Large intestine (tissue), 3 donors: ENCODE measurements around the gene PGAM5. TPM values are rescaled to one million over a fixed set of nuclear protein-coding genes. Genes with fewer than 3 reads are reported as not detected.
"Not testable (repeated sequence)": the region's sequence is repeated elsewhere in the genome, so short reads cannot be mapped to it uniquely, and the experiment has no call there.

Source experiments
- DNase-seq, 2 donors: peaks; one replicate each; pipeline versions ENCODE4 v3.0.0 to v3.0.0-alpha.2; 2013
- H3K27ac ChIP-seq: one replicate; pipeline ENCODE4 v1.5.1; 2013; ENCODE audit warnings: low read length
- H3K27me3 ChIP-seq: 2 replicates; pipeline ENCODE4 v1.6.1; 2013; ENCODE audit warnings: low read length; ENCODE audit not compliant: control insufficient read depth, insufficient read depth
- H3K36me3 ChIP-seq: 2 replicates; pipeline ENCODE4 v1.6.1; 2013; ENCODE audit warnings: low read length; ENCODE audit not compliant: control insufficient read depth, insufficient read depth
- H3K4me1 ChIP-seq: one replicate; pipeline ENCODE4 v1.6.1; 2013; ENCODE audit warnings: low read length; ENCODE audit not compliant: control insufficient read depth, insufficient read depth
- H3K4me3 ChIP-seq: one replicate; pipeline ENCODE4 v1.5.1; 2013; ENCODE audit warnings: low read length
- H3K9me3 ChIP-seq: one replicate; pipeline ENCODE4 v1.6.1; 2013; ENCODE audit warnings: mild to moderate bottlenecking, low read depth, low read length, moderate library complexity; ENCODE audit not compliant: control insufficient read depth
- WGBS: methylation state at CpG from one replicate; pipeline ENCODE4 v1.1.5; 2013; ENCODE audit warnings: low lambda C conversion rate; ENCODE audit not compliant: insufficient coverage; 5-methylcytosine and 5-hydroxymethylcytosine counted together
- polyA plus RNA-seq: library from polyadenylated mRNA; unstranded; fragments of 120-200 nt; gene quantifications from one replicate; pipeline ENCODE4 v1.2.1, GENCODE V29; 2013

PGAM5 gene
- polyA plus RNA-seq, 1 donor, result 23.3 TPM

DNA sequence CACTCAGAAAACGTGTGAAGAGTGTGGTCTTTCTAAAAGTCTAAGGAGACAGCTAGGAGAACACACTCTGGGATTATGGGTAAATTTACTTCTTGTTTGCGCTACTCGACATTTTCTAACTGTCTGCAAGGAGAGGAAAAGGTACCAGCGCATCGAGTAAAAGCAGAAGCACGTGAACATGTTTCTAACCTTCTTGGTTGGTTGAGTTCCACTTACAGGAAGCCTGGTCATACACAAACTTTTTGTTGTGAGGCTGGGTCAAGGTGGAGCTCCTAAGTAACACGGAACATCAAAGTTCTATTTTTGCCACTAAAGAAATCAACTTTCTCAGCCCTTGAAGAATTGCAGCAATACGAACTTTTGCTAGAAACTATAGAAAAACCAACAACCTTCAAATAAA, 31.0 kb downstream of the PGAM5 start:
- DNase-seq, result no peak
- WGBS, result 88% methylated on average over 3 of the region's 8 CpGs
- Histone ChIP-seq H3K4me1 (no peaks in the 10 kb centered on the region), H3K27ac (no peak overlapping the region), H3K4me3 (no peak overlapping the region), H3K36me3 (peaks cover 83% of the 10 kb centered on the region), H3K27me3 (no peaks in the 10 kb centered on the region), H3K9me3 (no peaks in the 10 kb centered on the region)

DNA sequence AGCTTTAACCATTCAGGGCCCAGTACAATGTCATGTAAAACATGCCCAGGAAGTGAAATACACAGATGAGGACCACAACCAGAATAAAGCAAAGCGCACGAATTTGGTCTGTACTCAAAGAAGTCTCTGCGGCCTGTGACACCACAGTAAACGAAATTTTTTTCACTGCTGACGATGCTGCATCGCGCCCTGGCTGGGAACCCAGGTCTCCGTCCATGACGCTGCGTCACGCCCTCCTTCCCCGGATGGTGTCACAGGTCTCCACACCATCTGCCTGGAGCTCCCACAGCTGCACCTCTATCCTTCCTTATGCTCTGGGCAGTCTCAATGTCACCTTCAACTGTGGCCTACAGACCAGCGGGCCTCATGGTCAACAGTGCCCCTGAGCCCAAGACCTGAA, 33.2 kb downstream of the PGAM5 start:
- no CpG with 5 or more reads among the region's 13 CpGs for WGBS
- Histone ChIP-seq H3K27me3 (no peaks in the 10 kb centered on the region), H3K9me3 (no peaks in the 10 kb centered on the region), H3K4me1 (no peaks in the 10 kb centered on the region), H3K4me3 (no peak overlapping the region), H3K27ac (no peak overlapping the region), H3K36me3 (peaks cover 86% of the 10 kb centered on the region)
- DNase-seq, result no peak

DNA sequence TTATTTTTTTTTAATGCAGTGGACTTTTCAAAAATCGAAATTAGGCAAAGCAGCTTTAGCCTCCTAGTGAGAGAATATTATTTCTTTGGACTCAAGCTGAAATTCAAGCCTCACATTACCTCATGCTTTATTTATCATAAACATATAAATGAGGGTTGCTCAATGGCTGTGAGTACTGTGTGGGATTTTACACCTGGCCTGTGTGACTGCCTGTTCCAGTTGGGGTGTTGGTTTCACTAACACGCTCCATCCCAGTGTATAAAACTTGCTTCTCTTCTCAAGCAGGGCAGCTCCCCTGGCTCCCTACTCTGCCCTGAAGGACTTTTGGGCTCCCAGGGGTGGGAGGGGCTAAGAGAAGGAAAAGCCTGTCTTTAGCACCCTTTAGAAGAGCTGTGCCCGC, 36.0 kb downstream of the PGAM5 start:
- Histone ChIP-seq H3K9me3 (no peaks in the 10 kb centered on the region), H3K36me3 (peaks cover 87% of the 10 kb centered on the region), H3K4me1 (no peaks in the 10 kb centered on the region), H3K27me3 (no peaks in the 10 kb centered on the region), H3K4me3 (no peak overlapping the region), H3K27ac (no peak overlapping the region)
- DNase-seq, result no peak
- WGBS, result 100% methylated on average over 1 of the region's 3 CpGs

DNA sequence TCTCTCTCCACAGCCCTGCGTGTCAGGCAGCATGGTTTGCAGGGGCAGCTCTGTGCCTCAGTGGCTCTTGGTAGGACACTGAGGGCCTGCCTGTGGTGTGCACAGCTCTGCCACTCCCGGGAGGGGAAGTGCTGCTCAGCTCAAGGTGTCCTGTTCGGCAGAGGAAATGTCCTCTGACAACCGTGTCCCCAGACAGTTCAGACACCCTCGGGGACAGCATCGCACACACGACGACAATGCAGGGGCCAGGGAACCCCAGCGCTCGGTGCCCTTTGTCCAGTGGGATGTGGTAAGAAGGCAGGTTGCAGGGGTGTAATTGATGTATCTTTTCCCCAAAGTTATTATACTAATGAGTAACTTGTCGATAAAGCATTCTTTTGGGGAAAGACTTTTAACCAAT, 36.8 kb downstream of the PGAM5 start:
- Histone ChIP-seq H3K4me3 (no peak overlapping the region), H3K9me3 (no peaks in the 10 kb centered on the region), H3K27me3 (no peaks in the 10 kb centered on the region), H3K27ac (no peak overlapping the region), H3K4me1 (no peaks in the 10 kb centered on the region), H3K36me3 (peaks cover 88% of the 10 kb centered on the region)
- WGBS, result 100% methylated on average over 1 of the region's 11 CpGs
- no peak for DNase-seq

DNA sequence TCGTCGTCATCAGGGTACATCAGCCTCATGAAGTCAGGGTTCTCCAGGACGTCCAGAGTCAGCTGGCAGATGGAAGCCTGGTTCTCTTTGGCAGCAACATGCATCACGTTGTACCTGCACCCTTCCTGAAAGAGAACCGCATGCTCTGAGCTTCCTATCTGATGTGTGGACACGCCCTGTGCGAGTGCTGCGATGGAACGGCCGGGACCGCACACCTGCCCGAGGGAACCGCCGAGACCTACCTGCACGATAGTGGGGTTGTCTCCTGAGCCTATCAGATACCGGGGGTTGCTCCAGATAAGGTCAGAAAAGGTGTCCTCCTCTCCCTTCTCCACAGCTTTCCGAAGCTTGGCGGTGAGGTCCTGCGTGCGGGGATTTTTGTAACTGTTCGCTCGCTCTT, 37.3 kb downstream of the PGAM5 start:
- WGBS, result no CpG with 5 or more reads among the region's 22 CpGs

DNA sequence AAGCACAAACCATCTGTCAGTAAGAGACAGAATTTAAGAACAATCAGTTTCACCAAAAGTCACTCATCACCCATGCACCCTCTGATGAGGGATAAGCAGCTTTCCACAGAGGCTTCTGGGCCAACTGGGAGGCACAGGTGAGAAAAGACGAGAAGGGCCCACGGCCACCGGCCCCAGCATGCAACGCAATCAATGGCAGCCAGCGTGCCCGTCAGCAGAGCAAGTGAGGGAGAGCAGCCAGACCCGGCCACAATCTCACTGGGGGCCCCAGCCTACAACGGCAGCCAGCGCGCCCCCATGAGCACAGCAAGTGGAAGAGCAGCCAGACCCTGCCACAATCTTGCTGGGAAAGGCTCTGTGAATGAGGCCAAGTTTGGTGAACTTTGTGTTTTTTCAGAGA, 37.7 kb downstream of the PGAM5 start:
- Histone ChIP-seq H3K9me3 (no peaks in the 10 kb centered on the region), H3K4me3 (no peak overlapping the region), H3K27me3 (no peaks in the 10 kb centered on the region), H3K27ac (no peak overlapping the region), H3K36me3 (peaks cover 88% of the 10 kb centered on the region), H3K4me1 (no peaks in the 10 kb centered on the region)
- DNase-seq, result no peak
- WGBS, result no CpG with 5 or more reads among the region's 10 CpGs

More for the DNA sequence above, 37.3 kb downstream of the PGAM5 start:
- Histone ChIP-seq H3K27ac (no peak overlapping the region), H3K4me1 (no peaks in the 10 kb centered on the region), H3K36me3 (peaks cover 88% of the 10 kb centered on the region), H3K4me3 (no peak overlapping the region), H3K9me3 (no peaks in the 10 kb centered on the region), H3K27me3 (no peaks in the 10 kb centered on the region)
- no peak for DNase-seq

DNA sequence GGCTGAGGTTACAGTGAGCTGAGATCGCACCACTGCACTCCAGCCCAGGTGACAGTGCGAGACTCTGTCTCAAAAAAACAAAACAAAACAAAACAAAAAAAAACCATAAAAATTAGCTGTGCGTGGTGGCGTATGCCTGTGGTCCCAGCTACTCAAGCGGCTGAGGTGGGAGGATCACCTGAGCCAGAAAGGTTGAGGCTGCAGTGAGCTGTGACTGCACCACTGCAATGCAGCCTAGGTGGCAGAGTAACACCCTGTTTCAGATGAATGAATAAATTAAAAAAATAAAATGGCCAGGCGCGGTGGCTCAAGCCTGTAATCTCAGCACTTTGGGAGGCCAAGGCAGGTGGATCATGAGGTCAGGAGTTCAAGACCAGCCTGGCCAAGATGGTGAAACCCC, 43.0 kb downstream of the PGAM5 start:
- H3K9me3 ChIP-seq, H3K4me1 ChIP-seq, H3K27me3 ChIP-seq, H3K27ac ChIP-seq, H3K4me3 ChIP-seq, DNase-seq: not testable (repeated sequence)
- WGBS, result no CpG with 5 or more reads among the region's 7 CpGs
- H3K36me3 ChIP-seq, result peaks cover 71% of the 10 kb centered on the region

DNA sequence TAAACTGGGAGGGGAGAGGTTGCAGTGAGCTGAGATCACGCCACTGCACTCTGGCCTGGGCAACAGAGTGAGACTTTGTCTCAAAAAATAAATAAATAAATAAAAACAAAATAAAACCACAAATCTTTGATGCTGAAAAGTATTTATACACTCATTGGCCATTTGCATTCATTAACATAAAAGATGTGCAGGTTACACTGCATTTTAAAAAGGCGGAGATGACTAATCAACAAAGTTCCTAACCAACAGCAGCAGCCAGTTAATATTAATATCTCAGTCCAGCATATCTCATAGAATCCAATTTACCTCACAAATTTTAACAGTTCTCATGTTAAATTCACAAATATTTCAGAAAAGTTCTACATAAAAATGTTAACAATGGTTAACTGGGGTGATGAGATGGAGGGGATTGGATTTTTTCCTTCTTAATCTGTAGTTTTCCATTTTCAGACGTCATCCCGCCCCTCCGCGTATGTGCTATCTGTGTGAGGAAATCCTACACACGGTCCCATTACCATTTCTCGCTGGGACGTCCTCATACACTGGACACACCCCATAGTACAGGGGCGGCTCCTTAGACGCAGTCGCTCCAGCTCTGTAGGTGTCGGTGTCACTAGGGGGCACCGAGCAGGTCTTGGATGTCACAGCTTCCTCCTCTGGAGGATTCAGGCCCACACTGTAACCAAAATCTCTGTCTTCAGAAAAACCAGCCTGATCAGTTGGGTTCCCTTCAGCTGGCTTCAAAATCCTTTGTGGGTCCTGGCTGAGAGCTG, 43.7 kb downstream of the PGAM5 start:
- Histone ChIP-seq H3K9me3 (no peaks in the 10 kb centered on the region), H3K36me3 (peaks cover 66% of the 10 kb centered on the region)
- WGBS, result 100% methylated on average over 1 of the region's 14 CpGs

DNA sequence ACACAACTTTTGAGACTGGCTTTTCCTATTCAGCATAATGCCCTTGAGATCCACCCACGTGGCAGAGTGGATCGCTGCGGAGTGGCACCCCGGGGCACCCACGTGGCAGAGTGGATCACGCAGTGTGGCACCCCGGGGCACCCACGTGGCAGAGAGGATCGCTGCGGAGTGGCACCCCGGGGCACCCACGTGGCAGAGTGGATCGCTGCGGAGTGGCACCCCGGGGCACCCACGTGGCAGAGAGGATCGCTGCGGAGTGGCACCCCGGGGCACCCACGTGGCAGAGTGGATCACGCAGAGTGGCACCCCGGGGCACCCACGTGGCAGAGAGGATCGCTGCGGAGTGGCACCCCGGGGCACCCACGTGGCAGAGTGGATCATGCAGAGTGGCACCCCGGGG, 48.2 kb downstream of the PGAM5 start:
- peaks cover 26% of the 10 kb centered on the region for H3K36me3 ChIP-seq
- not testable (repeated sequence) for DNase-seq, H3K4me3 ChIP-seq, H3K27ac ChIP-seq, H3K4me1 ChIP-seq, H3K9me3 ChIP-seq, H3K27me3 ChIP-seq
- WGBS, result no CpG with 5 or more reads among the region's 28 CpGs

More for the DNA sequence above, 43.7 kb downstream of the PGAM5 start:
- Histone ChIP-seq H3K4me3 (no peak overlapping the region), H3K4me1 (no peaks in the 10 kb centered on the region), H3K27ac (no peak overlapping the region), H3K27me3 (no peaks in the 10 kb centered on the region)
- no peak for DNase-seq

DNA sequence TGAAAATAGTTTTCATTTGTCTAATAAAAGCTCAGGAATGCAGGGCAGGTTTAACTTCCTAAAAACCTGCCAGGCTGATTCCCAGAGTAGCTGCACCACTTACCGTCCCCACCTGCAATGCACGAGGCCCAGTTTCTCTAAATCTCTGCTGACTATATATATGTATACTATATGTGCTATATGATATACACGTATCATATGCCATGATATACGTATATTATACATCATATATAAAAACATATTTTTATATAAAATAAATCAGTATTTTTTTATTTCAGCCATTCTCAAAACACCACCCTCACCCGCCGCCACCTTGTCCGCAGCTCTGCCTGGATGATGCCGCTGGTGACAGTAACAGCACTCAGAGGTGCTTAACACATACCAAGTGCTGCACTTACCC, 48.7 kb downstream of the PGAM5 start:
- WGBS, result no CpG with 5 or more reads among the region's 8 CpGs

More for the DNA sequence above, 48.7 kb downstream of the PGAM5 start:
- H3K27ac ChIP-seq, result no peak overlapping the region
- H3K36me3 ChIP-seq, result peaks cover 25% of the 10 kb centered on the region
- peaks cover 3% of the 10 kb centered on the region for H3K4me1 ChIP-seq
- DNase-seq, result no peak
- H3K9me3 ChIP-seq, result no peaks in the 10 kb centered on the region
- no peak overlapping the region for H3K4me3 ChIP-seq
- no peaks in the 10 kb centered on the region for H3K27me3 ChIP-seq
